ENCODE results near the gene NCAM2. TPM values are rescaled to one million over a fixed set of nuclear protein-coding genes. Genes with fewer than 3 reads are reported as not detected.

Gene NCAM2
- total and polyA plus RNA-seq, 2 donors (not counting 1 experiment from before 2014, with no cell fraction given): 0.13 TPM; not detected in 1

- Histone ChIP-seq H2AFZ (ENCODE audit: insufficient read depth, low read depth, low read length, poor library complexity, severe bottlenecking) (no peak overlapping the region), H3K79me2 (ENCODE audit: control insufficient read depth, insufficient read depth, low read length) (no peaks in the 10 kb centered on the region), H3K9ac (ENCODE audit: low read length) (no peak overlapping the region), H4K20me1 (ENCODE audit: control insufficient read depth, insufficient read depth, low read length, poor library complexity, severe bottlenecking) (no peaks in the 10 kb centered on the region), H3K9me3 (ENCODE audit: control extremely low read depth in 1 of 3, control insufficient read depth in 2 of 3, insufficient read depth in 1 of 3, low read length in 2 of 3) (peaks cover 0 to 3% (median 0%) of the 10 kb centered on the region in 3 donors), H3K36me3 (replicated peaks in 1 of 2; ENCODE audit: control extremely low read depth in 1 of 2, control insufficient read depth in 1 of 2, extremely low read depth in 1 of 2, insufficient read depth in 2 of 2, low read length in 1 of 2) (no peaks in the 10 kb centered on the region), H3K27me3 (replicated peaks in 1 of 4; ENCODE audit: control extremely low read depth in 1 of 4, control insufficient read depth in 3 of 4, insufficient read depth in 4 of 4, low read length in 3 of 4) (no peaks in the 10 kb centered on the region), H3K27ac (ENCODE audit: low read length in 2 of 2) (no peak overlapping the region), H3K4me2 (replicated peaks; ENCODE audit: low read depth, low read length, poor library complexity, severe bottlenecking) (no peak overlapping the region), H3K4me1 (ENCODE audit: control insufficient read depth in 2 of 2, insufficient read depth in 2 of 2, low read length in 2 of 2) (no peaks in the 10 kb centered on the region), H3K4me3 (ENCODE audit: control extremely low read depth in 1 of 5, extremely low read depth in 1 of 5, insufficient read depth in 1 of 5, low read depth in 2 of 5, low read length in 4 of 5) (no peak overlapping the region)
- POLR2A ChIA-PET: no interaction called here
- Mint-ChIP-seq H3K27me3 (no peaks in the 10 kb centered on the region), H3K4me3 (no peak overlapping the region), H3K4me1 (no peaks in the 10 kb centered on the region), H3K9me3 (ENCODE audit: insufficient read depth) (no peaks in the 10 kb centered on the region), H3K27ac (no peak overlapping the region)
- WGBS (ENCODE audit: insufficient coverage): 83% methylated on average over 2 of the region's 5 CpGs
- TF ChIP-seq EZH2 (IDR thresholded peaks at IDR 0.05; ENCODE audit: borderline replicate concordance, insufficient read depth, low read depth, low read length, poor library complexity, severe bottlenecking): no peak
- TF ChIP-seq, protein P1, sequence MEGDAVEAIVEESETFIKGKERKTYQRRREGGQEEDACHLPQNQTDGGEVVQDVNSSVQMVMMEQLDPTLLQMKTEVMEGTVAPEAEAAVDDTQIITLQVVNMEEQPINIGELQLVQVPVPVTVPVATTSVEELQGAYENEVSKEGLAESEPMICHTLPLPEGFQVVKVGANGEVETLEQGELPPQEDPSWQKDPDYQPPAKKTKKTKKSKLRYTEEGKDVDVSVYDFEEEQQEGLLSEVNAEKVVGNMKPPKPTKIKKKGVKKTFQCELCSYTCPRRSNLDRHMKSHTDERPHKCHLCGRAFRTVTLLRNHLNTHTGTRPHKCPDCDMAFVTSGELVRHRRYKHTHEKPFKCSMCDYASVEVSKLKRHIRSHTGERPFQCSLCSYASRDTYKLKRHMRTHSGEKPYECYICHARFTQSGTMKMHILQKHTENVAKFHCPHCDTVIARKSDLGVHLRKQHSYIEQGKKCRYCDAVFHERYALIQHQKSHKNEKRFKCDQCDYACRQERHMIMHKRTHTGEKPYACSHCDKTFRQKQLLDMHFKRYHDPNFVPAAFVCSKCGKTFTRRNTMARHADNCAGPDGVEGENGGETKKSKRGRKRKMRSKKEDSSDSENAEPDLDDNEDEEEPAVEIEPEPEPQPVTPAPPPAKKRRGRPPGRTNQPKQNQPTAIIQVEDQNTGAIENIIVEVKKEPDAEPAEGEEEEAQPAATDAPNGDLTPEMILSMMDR (IDR thresholded peaks at IDR 0.05): no peak
- CTCF ChIA-PET: no interaction called here
- intact Hi-C loops (cut with micrococcal nuclease): no loop called here
- DNase-seq: no peak
- no peak for ATAC-seq (ENCODE audit: low read depth)
These were observed 326.1 kb downstream of the NCAM2 start for GRCh38 chr21:21324297-21324696.

GRCh38 chr21:21332492-21332891 lies 334.3 kb downstream of the NCAM2 start:
- Histone ChIP-seq H4K20me1 (ENCODE audit: control insufficient read depth, insufficient read depth, low read length, poor library complexity, severe bottlenecking) (no peaks in the 10 kb centered on the region), H3K4me2 (replicated peaks; ENCODE audit: low read depth, low read length, poor library complexity, severe bottlenecking) (no peak overlapping the region), H3K9me3 (ENCODE audit: control extremely low read depth in 1 of 3, control insufficient read depth in 2 of 3, insufficient read depth in 1 of 3, low read length in 2 of 3) (no peaks in the 10 kb centered on the region), H3K4me3 (ENCODE audit: control extremely low read depth in 1 of 5, extremely low read depth in 1 of 5, insufficient read depth in 1 of 5, low read depth in 2 of 5, low read length in 4 of 5) (no peak overlapping the region), H3K9ac (ENCODE audit: low read length) (no peak overlapping the region), H3K36me3 (replicated peaks in 1 of 2; ENCODE audit: control extremely low read depth in 1 of 2, control insufficient read depth in 1 of 2, extremely low read depth in 1 of 2, insufficient read depth in 2 of 2, low read length in 1 of 2) (no peaks in the 10 kb centered on the region), H2AFZ (ENCODE audit: insufficient read depth, low read depth, low read length, poor library complexity, severe bottlenecking) (no peak overlapping the region), H3K27me3 (replicated peaks in 1 of 4; ENCODE audit: control extremely low read depth in 1 of 4, control insufficient read depth in 3 of 4, insufficient read depth in 4 of 4, low read length in 3 of 4) (no peaks in the 10 kb centered on the region), H3K79me2 (ENCODE audit: control insufficient read depth, insufficient read depth, low read length) (no peaks in the 10 kb centered on the region), H3K27ac (ENCODE audit: low read length in 2 of 2) (no peak overlapping the region), H3K4me1 (ENCODE audit: control insufficient read depth in 2 of 2, insufficient read depth in 2 of 2, low read length in 2 of 2) (no peaks in the 10 kb centered on the region)
- ATAC-seq (ENCODE audit: low read depth): no peak
- Mint-ChIP-seq H3K9me3 (ENCODE audit: insufficient read depth) (no peaks in the 10 kb centered on the region), H3K27ac (no peak overlapping the region), H3K27me3 (no peaks in the 10 kb centered on the region), H3K4me3 (no peak overlapping the region), H3K4me1 (no peaks in the 10 kb centered on the region)
- CTCF ChIA-PET: no interaction called here
- TF ChIP-seq, protein P1 (IDR thresholded peaks at IDR 0.05): no peak
- TF ChIP-seq EZH2 (IDR thresholded peaks at IDR 0.05; ENCODE audit: borderline replicate concordance, insufficient read depth, low read depth, low read length, poor library complexity, severe bottlenecking): no peak
- WGBS (ENCODE audit: insufficient coverage): 100% methylated on average over 2 of the region's 3 CpGs
- POLR2A ChIA-PET: no interaction called here
- DNase-seq: no peak
- intact Hi-C loops (cut with micrococcal nuclease): no loop called here
